ENCODE results near the gene CYP2J2.
"Not testable (repeated sequence)": the region's sequence is repeated elsewhere in the genome, so short reads cannot be mapped to it uniquely, and the experiment has no call there.

Gene CYP2J2

GRCh38 chr1:59856725-59857338 is 69.7 kb downstream of the CYP2J2 start:
- peak overlapping the region; percentile 22 for H3K27ac ChIP-seq
- TF ChIP-seq ZFX (IDR thresholded peaks at IDR 0.05; ENCODE audit: borderline replicate concordance) (no peak), CTCF (IDR thresholded peaks at IDR 0.05) (no peak)

- not testable (repeated sequence) for H3K27ac ChIP-seq
Observed at GRCh38 chr1:59855297-59855696, 71.3 kb downstream of the CYP2J2 start.

GRCh38 chr1:59852117-59852516 is 74.5 kb downstream of the CYP2J2 start:
- H3K27ac ChIP-seq = no peak overlapping the region

GRCh38 chr1:59846895-59847282 is 79.7 kb downstream of the CYP2J2 start:
- TF ChIP-seq ZFX (IDR thresholded peaks at IDR 0.05; ENCODE audit: borderline replicate concordance) = no peak
- no peak for TF ChIP-seq CTCF (IDR thresholded peaks at IDR 0.05)
- no peak overlapping the region for H3K27ac ChIP-seq

More at GRCh38 chr1:59852117-59852516, 74.5 kb downstream of the CYP2J2 start:
- TF ChIP-seq CTCF (IDR thresholded peaks at IDR 0.05) (no peak), ZFX (IDR thresholded peaks at IDR 0.05; ENCODE audit: borderline replicate concordance) (no peak)

- no peak for TF ChIP-seq ZFX (IDR thresholded peaks at IDR 0.05; ENCODE audit: borderline replicate concordance)
- no peak for TF ChIP-seq CTCF (IDR thresholded peaks at IDR 0.05)
- no peak overlapping the region for H3K27ac ChIP-seq
Observed at GRCh38 chr1:59846209-59846894, 80.2 kb downstream of the CYP2J2 start.

- H3K27ac ChIP-seq = no peak overlapping the region
- no peak for TF ChIP-seq CTCF (IDR thresholded peaks at IDR 0.05)
- TF ChIP-seq ZFX (IDR thresholded peaks at IDR 0.05; ENCODE audit: borderline replicate concordance) = no peak
Observed at GRCh38 chr1:59845091-59845490, 81.5 kb downstream of the CYP2J2 start.
